Measurements from ENCODE around the gene EGR4. TPM values are rescaled to one million over a fixed set of nuclear protein-coding genes. Genes with fewer than 3 reads are reported as not detected.

Gene EGR4
- total RNA-seq, 1 donor from 2014 or later: not detected

DNA sequence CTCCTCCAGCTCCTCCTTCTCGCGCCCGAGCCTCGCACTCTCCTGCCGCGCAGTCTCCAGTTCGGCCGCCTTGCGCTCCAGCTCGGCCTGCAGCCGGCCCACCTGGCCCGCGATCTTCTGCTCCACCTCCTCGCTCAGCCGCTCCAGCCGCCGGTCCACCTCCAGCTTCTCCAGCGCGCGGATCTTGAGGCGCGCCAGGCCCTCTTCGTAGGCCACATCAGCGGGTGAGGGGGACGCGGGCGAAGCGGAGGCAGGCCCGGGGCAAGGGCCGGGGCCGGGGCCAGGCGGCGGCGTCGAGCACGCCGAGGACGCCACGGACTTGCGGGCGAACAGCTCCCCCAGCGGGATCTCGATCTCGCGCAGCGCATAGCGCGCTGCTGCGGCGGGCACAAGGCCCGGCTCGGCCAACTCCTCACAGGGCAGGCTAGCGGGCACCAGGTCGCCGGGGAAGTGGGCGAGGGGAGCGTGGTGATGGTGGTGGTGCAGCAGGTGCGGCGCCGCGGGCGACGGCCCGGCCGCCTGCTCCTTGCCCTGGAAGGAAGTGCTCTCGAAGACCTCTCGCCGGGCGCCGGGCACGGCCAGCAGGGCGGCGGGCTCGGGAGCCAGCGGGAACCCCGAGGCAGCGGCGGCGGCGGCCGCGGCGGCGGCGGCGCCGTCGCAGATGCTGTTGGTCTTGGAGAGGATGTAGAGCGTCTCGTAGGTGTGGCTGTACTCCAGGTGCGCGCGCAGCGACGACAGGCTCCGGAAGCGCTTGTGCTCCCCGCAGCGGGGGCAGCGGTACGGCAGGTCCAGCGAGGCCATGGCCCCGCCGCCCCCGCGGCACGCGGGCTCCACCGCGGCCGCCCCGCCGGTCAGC is 24.3 kb downstream of the EGR4 start:
- peaks cover 19% of the 10 kb centered on the region for H3K36me3 Mint-ChIP-seq (ENCODE audit: low read depth, unreplicated experiment)
- no peaks in the 10 kb centered on the region for H3K79me2 ChIP-seq (ENCODE audit: insufficient read depth, low read length)
- FAIRE-seq (no peak), DNase-seq (ENCODE audit: low read depth) (no peak)
- H3K9me3 Mint-ChIP-seq (ENCODE audit: unreplicated experiment): peaks cover 4% of the 10 kb centered on the region
- H3K4me3 Mint-ChIP-seq (ENCODE audit: unreplicated experiment): no peak overlapping the region
- peak overlapping the region; percentile 52 for H2AFZ ChIP-seq (ENCODE audit: low read depth, low read length)
- H3K27ac ChIP-seq (ENCODE audit: low read depth, low read length): no peak overlapping the region
- H3K9me3 ChIP-seq (ENCODE audit: insufficient read depth, low read depth, low read length): no peaks in the 10 kb centered on the region
- H4K20me1 ChIP-seq (ENCODE audit: insufficient read depth, low read length): peaks cover 38% of the 10 kb centered on the region
- H3K36me3 ChIP-seq (ENCODE audit: insufficient read depth, low read length): no peaks in the 10 kb centered on the region
- H3K4me1 ChIP-seq (ENCODE audit: insufficient read depth, low read length): peaks cover 5% of the 10 kb centered on the region
- peak; percentile 94 for TF ChIP-seq EZH2 (IDR thresholded peaks at IDR 0.05; ENCODE audit: insufficient read depth, low read length)
- TF ChIP-seq, protein P1, sequence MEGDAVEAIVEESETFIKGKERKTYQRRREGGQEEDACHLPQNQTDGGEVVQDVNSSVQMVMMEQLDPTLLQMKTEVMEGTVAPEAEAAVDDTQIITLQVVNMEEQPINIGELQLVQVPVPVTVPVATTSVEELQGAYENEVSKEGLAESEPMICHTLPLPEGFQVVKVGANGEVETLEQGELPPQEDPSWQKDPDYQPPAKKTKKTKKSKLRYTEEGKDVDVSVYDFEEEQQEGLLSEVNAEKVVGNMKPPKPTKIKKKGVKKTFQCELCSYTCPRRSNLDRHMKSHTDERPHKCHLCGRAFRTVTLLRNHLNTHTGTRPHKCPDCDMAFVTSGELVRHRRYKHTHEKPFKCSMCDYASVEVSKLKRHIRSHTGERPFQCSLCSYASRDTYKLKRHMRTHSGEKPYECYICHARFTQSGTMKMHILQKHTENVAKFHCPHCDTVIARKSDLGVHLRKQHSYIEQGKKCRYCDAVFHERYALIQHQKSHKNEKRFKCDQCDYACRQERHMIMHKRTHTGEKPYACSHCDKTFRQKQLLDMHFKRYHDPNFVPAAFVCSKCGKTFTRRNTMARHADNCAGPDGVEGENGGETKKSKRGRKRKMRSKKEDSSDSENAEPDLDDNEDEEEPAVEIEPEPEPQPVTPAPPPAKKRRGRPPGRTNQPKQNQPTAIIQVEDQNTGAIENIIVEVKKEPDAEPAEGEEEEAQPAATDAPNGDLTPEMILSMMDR (IDR thresholded peaks at IDR 0.05; ENCODE audit: insufficient read depth, low read depth, low read length): no peak
- no peak overlapping the region for H3K9ac ChIP-seq (ENCODE audit: low read length)
- H3K4me2 ChIP-seq (ENCODE audit: low read length): peak overlapping the region; percentile 74
- H3K27me3 ChIP-seq (ENCODE audit: insufficient read depth, low read length): peaks cover 34% of the 10 kb centered on the region
- peaks cover 39% of the 10 kb centered on the region for H3K27me3 Mint-ChIP-seq (ENCODE audit: low read depth, unreplicated experiment)
- no peak overlapping the region for H3K27ac Mint-ChIP-seq (ENCODE audit: unreplicated experiment)
- H3K4me3 ChIP-seq (ENCODE audit: insufficient read depth, low read depth, low read length): no peak overlapping the region
- peaks cover 14% of the 10 kb centered on the region for H3K4me1 Mint-ChIP-seq (ENCODE audit: low read depth, unreplicated experiment)

DNA sequence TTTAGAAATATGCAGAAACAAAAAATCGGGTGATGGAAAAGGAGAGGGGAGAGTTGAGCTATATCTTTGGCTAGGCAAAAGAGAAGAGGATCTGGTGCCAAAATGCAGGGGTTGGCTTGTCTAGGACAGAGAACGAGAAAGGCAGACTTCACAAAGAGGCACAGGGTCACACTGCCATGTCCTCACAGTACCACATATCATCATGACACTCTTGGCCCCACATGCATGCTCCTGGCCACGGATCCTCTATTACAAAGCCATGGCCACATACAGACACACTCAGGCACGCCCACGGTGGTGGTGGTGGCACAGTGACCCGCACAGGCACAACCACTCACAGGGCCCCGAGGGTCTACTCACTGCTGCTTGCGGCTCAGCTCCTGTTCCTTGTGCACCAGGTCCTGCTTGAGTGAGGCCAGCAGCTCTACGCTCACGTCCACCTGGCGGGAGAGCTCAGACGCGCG is 24.9 kb downstream of the EGR4 start:
- no peak for DNase-seq (ENCODE audit: low read depth)
- H3K36me3 ChIP-seq (ENCODE audit: insufficient read depth, low read length): no peaks in the 10 kb centered on the region
- Mint-ChIP-seq H3K9me3 (ENCODE audit: unreplicated experiment) (peaks cover 4% of the 10 kb centered on the region), H3K4me1 (ENCODE audit: low read depth, unreplicated experiment) (peaks cover 14% of the 10 kb centered on the region), H3K27me3 (ENCODE audit: low read depth, unreplicated experiment) (peaks cover 39% of the 10 kb centered on the region), H3K27ac (ENCODE audit: unreplicated experiment) (no peak overlapping the region), H3K4me3 (ENCODE audit: unreplicated experiment) (peak overlapping the region; percentile 43), H3K36me3 (ENCODE audit: low read depth, unreplicated experiment) (peaks cover 16% of the 10 kb centered on the region)
- no peak overlapping the region for H3K4me3 ChIP-seq (ENCODE audit: insufficient read depth, low read depth, low read length)
- peaks cover 5% of the 10 kb centered on the region for H3K4me1 ChIP-seq (ENCODE audit: insufficient read depth, low read length)
- peaks cover 38% of the 10 kb centered on the region for H4K20me1 ChIP-seq (ENCODE audit: insufficient read depth, low read length)
- H3K27ac ChIP-seq (ENCODE audit: low read depth, low read length): no peak overlapping the region
- no peak for FAIRE-seq
- no peaks in the 10 kb centered on the region for H3K79me2 ChIP-seq (ENCODE audit: insufficient read depth, low read length)
- peaks cover 34% of the 10 kb centered on the region for H3K27me3 ChIP-seq (ENCODE audit: insufficient read depth, low read length)
- H3K9ac ChIP-seq (ENCODE audit: low read length): no peak overlapping the region
- H3K9me3 ChIP-seq (ENCODE audit: insufficient read depth, low read depth, low read length): no peaks in the 10 kb centered on the region
- peak overlapping the region; percentile 74 for H3K4me2 ChIP-seq (ENCODE audit: low read length)
- peak overlapping the region; percentile 52 for H2AFZ ChIP-seq (ENCODE audit: low read depth, low read length)
- TF ChIP-seq EZH2 (IDR thresholded peaks at IDR 0.05; ENCODE audit: insufficient read depth, low read length): no peak
- TF ChIP-seq, protein P1 (IDR thresholded peaks at IDR 0.05; ENCODE audit: insufficient read depth, low read depth, low read length): no peak

DNA sequence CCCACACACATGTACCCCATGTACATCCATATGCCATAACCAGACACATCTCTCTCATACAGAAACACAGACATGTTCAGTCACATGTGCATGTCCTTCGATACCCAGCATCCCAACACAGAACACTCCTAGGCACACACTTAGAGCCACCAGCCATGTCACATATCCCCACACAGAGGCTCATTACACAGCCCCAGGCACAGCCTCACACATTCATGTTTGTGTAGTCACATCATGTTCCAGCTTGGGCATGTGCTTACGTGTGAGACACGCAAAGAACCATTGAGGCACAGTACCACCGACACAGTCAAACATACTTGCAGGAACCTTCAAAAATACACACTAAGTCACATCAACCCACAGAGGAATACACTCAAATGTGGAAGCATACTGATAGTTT is 26.3 kb downstream of the EGR4 start:
- Mint-ChIP-seq H3K9me3 (ENCODE audit: unreplicated experiment) (peaks cover 4% of the 10 kb centered on the region), H3K4me1 (ENCODE audit: low read depth, unreplicated experiment) (peaks cover 14% of the 10 kb centered on the region), H3K36me3 (ENCODE audit: low read depth, unreplicated experiment) (peaks cover 16% of the 10 kb centered on the region), H3K27me3 (ENCODE audit: low read depth, unreplicated experiment) (peaks cover 39% of the 10 kb centered on the region), H3K4me3 (ENCODE audit: unreplicated experiment) (no peak overlapping the region), H3K27ac (ENCODE audit: unreplicated experiment) (no peak overlapping the region)
- H3K36me3 ChIP-seq (ENCODE audit: insufficient read depth, low read length): no peaks in the 10 kb centered on the region
- peaks cover 5% of the 10 kb centered on the region for H3K4me1 ChIP-seq (ENCODE audit: insufficient read depth, low read length)
- no peak overlapping the region for H2AFZ ChIP-seq (ENCODE audit: low read depth, low read length)
- no peak for DNase-seq (ENCODE audit: low read depth)
- H4K20me1 ChIP-seq (ENCODE audit: insufficient read depth, low read length): peaks cover 33% of the 10 kb centered on the region
- no peak for TF ChIP-seq EZH2 (IDR thresholded peaks at IDR 0.05; ENCODE audit: insufficient read depth, low read length)
- TF ChIP-seq, protein P1 (IDR thresholded peaks at IDR 0.05; ENCODE audit: insufficient read depth, low read depth, low read length): no peak
- H3K4me3 ChIP-seq (ENCODE audit: insufficient read depth, low read depth, low read length): no peak overlapping the region
- H3K9ac ChIP-seq (ENCODE audit: low read length): no peak overlapping the region
- no peak overlapping the region for H3K27ac ChIP-seq (ENCODE audit: low read depth, low read length)
- no peak for FAIRE-seq
- H3K27me3 ChIP-seq (ENCODE audit: insufficient read depth, low read length): peaks cover 34% of the 10 kb centered on the region
- no peaks in the 10 kb centered on the region for H3K79me2 ChIP-seq (ENCODE audit: insufficient read depth, low read length)
- no peaks in the 10 kb centered on the region for H3K9me3 ChIP-seq (ENCODE audit: insufficient read depth, low read depth, low read length)
- H3K4me2 ChIP-seq (ENCODE audit: low read length): no peak overlapping the region

Measured in astrocyte (in vitro differentiated cells and primary cell).